AG04449 (cell line): ENCODE results near the gene LDLRAD2.

Experiments used
- CTCF ChIA-PET: fragments of 350-600 bp; formaldehyde crosslinking; extraction: SDS; loops from one replicate; lab custom pipeline; 2021; ENCODE audit warnings: antibody characterized with exemption; lab: Yijun Ruan, JAX
- POLR2A ChIA-PET: fragments of 400-600, 350-600 bp; formaldehyde crosslinking; extraction: SDS; loops from one replicate; lab custom pipeline; 2020; ENCODE audit warnings: antibody characterized with exemption, inconsistent platforms; lab: Yijun Ruan, JAX
- DNase-seq: peaks from one replicate; pipeline ENCODE4 v3.0.0-alpha.2; 2010; ENCODE audit warnings: low read depth, low spot score
- H3K4me3 ChIP-seq: 2 replicates; pipeline ENCODE4 v1.5.1; 2011; ENCODE audit warnings: low read depth, mild to moderate bottlenecking, control low read depth, low read length
- CTCF ChIP-seq: IDR thresholded peaks from one replicate; pipeline ENCODE4 v1.5.1; 2011; ENCODE audit warnings: mild to moderate bottlenecking, moderate library complexity, low read length, control low read depth, inconsistent platforms; ENCODE audit not compliant: insufficient read depth; ENCODE audit errors: missing control alignments

The LDLRAD2 gene

DNA sequence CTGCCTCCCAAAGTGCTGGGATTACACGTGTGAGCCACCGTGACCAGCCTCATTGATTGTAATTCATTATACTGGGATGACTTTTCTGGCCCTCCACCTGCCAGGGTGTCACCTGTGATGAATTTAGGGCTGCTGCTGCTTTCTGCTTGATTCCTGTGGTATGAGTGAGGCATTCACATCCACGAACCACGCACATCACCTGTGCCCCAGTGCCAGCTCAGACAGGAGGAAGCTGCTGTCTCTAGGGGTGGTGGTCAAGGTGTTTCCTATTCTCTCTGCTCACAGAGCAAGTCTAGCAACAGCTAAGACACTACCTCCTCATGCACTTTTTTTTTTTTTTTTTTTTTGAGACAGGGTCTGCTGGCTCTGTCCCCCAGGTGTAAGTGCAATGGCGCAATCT is 12.3 kb upstream of the LDLRAD2 start:
- CTCF ChIA-PET = interaction anchor here (1.7 kb wide), 1 partner anchor 13 kb away, joined by 4 read pairs; no protein-coding TSS in a partner anchor
- TF ChIP-seq CTCF = no peak

GRCh38 chr1:21801100-21801499 is 11.0 kb upstream of the LDLRAD2 start:
- CTCF ChIA-PET = interaction anchor here (1.7 kb wide), 1 partner anchor 14 kb away, joined by 4 read pairs; no protein-coding TSS in a partner anchor

More for the DNA sequence above, 12.3 kb upstream of the LDLRAD2 start:
- no peak for DNase-seq
- H3K4me3 ChIP-seq = no peak overlapping the region
- POLR2A ChIA-PET = no interaction called here

DNA sequence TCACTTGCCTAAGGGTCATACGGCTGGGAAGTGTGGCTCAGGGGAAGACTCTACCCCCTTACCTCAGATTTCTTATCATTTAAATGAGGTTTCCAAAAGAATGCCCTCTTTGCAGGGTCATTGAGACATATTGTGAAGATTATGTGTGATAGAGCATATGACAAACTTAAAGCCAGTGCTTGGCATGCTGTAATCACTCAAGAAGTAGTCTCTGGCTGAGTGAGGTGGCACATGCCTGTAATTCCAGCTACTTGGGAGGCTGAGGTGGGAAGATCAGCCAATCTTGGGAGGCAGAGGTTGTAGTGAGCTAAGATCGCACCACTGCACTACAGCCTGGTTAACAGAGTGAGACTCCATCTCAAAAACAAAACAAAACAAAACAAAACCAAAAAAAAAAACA is 7.5 kb upstream of the LDLRAD2 start:
- ChIA-PET CTCF (no interaction called here), POLR2A (interaction anchor here (0.7 kb wide), 1 partner anchor 23 kb away, joined by 4 read pairs; no protein-coding TSS in a partner anchor)
- no peak for DNase-seq
- TF ChIP-seq CTCF = no peak
- H3K4me3 ChIP-seq = no peak overlapping the region

More at GRCh38 chr1:21801100-21801499, 11.0 kb upstream of the LDLRAD2 start:
- no peak for TF ChIP-seq CTCF
- H3K4me3 ChIP-seq = no peak overlapping the region
- no peak for DNase-seq
- POLR2A ChIA-PET = no interaction called here

DNA sequence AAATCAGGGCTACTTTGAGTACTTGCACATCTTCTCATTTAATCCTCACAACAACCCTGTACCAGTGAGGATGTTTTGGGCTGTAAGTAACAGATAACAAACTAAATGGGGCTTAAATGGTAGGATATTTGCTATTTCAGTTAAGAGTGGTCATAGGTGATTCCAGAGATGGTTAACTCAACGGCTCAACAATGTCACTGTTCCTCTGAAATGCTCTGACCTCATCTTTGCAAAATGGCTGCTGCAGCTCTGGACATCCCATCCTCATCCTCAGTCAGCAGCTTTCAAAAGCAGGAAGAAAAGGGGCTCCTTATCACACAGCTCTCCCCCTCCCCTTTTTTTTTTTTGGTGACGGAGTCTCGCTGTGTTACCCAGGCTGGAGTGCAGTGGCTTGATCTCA is 1.5 kb downstream of the LDLRAD2 start:
- TF ChIP-seq CTCF = no peak
- no peak overlapping the region for H3K4me3 ChIP-seq
- ChIA-PET CTCF (interaction anchor here (1.2 kb wide), 1 partner anchor 150 kb away, joined by 3 read pairs; no protein-coding TSS in a partner anchor), POLR2A (interaction anchor here (0.6 kb wide), 1 partner anchor 24 kb away, joined by 3 read pairs; no protein-coding TSS in a partner anchor)
- DNase-seq = no peak

DNA sequence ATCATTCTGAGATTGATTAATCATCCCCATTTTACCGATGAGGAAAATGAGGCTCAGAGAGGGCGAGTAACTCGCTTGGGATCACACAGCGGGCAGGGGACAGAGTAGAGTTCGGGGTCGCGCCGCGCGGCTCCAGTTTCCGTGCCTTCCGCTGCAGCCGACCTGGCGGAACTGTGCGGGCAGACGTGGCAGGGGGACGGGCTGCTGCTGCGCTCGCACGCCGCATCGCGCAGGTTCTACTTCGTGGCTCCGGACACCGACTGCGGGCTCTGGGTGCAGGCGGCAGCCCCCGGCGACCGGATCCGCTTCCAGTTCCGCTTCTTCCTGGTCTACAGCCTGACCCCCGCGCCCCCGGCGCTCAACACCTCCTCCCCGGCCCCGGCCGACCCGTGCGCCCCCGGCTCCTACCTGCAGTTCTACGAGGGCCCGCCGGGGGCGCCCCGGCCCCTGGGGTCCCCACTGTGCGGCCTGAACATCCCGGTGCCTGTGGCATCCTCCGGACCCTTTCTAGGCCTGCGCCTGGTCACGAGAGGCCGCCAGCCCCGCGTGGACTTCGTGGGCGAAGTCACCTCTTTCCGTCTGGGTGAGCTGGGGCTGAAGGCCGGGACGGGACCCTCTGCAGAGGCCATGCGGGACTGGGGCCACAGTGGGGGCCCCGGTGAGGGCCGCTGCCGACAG is 2.3 kb downstream of the LDLRAD2 start:
- TF ChIP-seq CTCF = peak; percentile 49
- CTCF ChIA-PET = no interaction called here
- peak overlapping the region; percentile 45 for H3K4me3 ChIP-seq
- DNase-seq = no peak
- POLR2A ChIA-PET = no interaction called here

DNA sequence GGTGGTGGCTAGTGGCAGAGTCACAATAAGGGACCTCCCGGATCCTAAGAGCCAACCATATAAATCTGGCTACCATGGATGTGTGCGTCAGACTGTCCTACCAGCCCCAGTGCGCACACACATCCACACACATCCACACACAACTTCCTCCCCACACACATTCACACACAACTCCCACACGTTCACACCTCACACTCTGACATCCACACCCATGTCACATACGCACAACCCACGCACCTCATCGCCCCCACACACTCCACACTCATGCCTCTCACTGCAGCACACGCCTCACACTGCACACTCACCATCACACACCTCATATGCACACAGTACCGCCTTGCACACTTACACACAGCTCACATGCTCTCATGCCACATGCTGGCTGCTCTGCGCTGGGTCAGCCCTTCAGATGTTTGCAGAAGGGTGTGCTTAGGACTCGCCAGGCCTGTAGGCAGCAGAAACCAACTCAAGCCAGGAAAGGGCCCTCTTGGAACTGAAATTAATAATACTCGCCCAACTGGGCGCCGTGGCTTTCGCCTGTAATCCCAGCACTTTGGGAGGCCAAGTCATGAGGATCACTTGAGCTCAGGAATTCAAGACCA is 3.0 kb downstream of the LDLRAD2 start:
- no peak overlapping the region for H3K4me3 ChIP-seq
- no peak for DNase-seq
- ChIA-PET CTCF (no interaction called here), POLR2A (no interaction called here)
- no peak for TF ChIP-seq CTCF
